Endothelial cell of umbilical vein (primary cell): ENCODE results near the gene TDO2. TPM values are rescaled to one million over a fixed set of nuclear protein-coding genes. Genes with fewer than 3 reads are reported as not detected.

ENCODE experiments used
- BruUV-seq: library from RNA; stranded (reverse); fragments of 400-500 nt; replicated peaks from 2 replicates; lab custom pipeline; 2021; lab: Mats Ljungman, UMichigan
- CTCF ChIA-PET: fragments of 300-600, 350-600 bp; sonication (Branson Sonifier 250); formaldehyde crosslinking; loops from one replicate; lab custom pipeline; 2021; ENCODE audit warnings: antibody characterized with exemption, inconsistent platforms; lab: Charles Lee
- POLR2A ChIA-PET: fragments of 300-600, 350-600 bp; sonication (Branson Sonifier 250); formaldehyde crosslinking; loops from one replicate; lab custom pipeline; 2021; ENCODE audit warnings: antibody characterized with exemption, inconsistent platforms; lab: Charles Lee
- DNase-seq: peaks from one replicate; pipeline ENCODE4 v3.0.0-alpha.2; 2011; ENCODE audit warnings: low read depth, low spot score
- FAIRE-seq: peaks from 2 replicates; lab custom pipeline; 2011; peaks lifted over from hg19 to GRCh38; lab: Jason Lieb, UNC
- H2AFZ ChIP-seq: 2 replicates; pipeline ENCODE4 v1.6.0; 2012; ENCODE audit warnings: low read depth, low read length, control low read depth, inconsistent platforms
- H3K27ac ChIP-seq: 2 replicates; pipeline ENCODE4 v1.5.1; 2011; ENCODE audit warnings: low read depth, mild to moderate bottlenecking, control low read depth, low read length, moderate library complexity; ENCODE audit not compliant: insufficient read depth
- H3K27me3 ChIP-seq, 2 experiments: 2 replicates each; pipeline versions ENCODE4 v1.6.0 to v1.6.1; 2011; ENCODE audit warnings: low read length in 2 of 2, mixed read lengths in 1 of 2; ENCODE audit not compliant: control insufficient read depth in 2 of 2, insufficient read depth in 2 of 2
- H3K36me3 ChIP-seq, 2 experiments: 2 replicates in 1 of 2; 3 replicates in 1 of 2; pipeline ENCODE4 v1.5.1; 2011; ENCODE audit warnings: low read length in 2 of 2, mild to moderate bottlenecking in 1 of 2, moderate library complexity in 1 of 2; ENCODE audit not compliant: control insufficient read depth in 2 of 2, insufficient read depth in 2 of 2; ENCODE audit errors: extremely low read depth in 1 of 2
- H3K4me1 ChIP-seq: 3 replicates; pipeline ENCODE4 v1.5.1; 2011; ENCODE audit warnings: mild to moderate bottlenecking, low read length; ENCODE audit not compliant: control insufficient read depth, insufficient read depth; ENCODE audit errors: extremely low read depth
- H3K4me2 ChIP-seq: 2 replicates; pipeline ENCODE4 v1.6.1; 2011; ENCODE audit warnings: low read length, control low read depth, mixed read lengths; ENCODE audit not compliant: insufficient read depth
- H3K4me3 ChIP-seq, 3 experiments: fragments of 200-600 bp in 1 of 3; sonication (generic), shearing (Covaris generic) in 1 of 3; replicated peaks in 1 of 3; 2 replicates each; pipeline ENCODE4 v1.5.1; 2011 to 2016; ENCODE audit warnings: control low read depth in 3 of 3, low read length in 3 of 3, mild to moderate bottlenecking in 2 of 3, inconsistent platforms in 1 of 3, low read depth in 1 of 3, moderate library complexity in 1 of 3; ENCODE audit not compliant: insufficient read depth in 1 of 3
- H3K79me2 ChIP-seq: 2 replicates; pipeline ENCODE4 v1.6.0; 2012; ENCODE audit warnings: low read length, inconsistent platforms; ENCODE audit not compliant: control insufficient read depth, insufficient read depth
- H3K9ac ChIP-seq: replicated peaks from 2 replicates; pipeline ENCODE3; 2011; ENCODE audit warnings: low read length, control low read depth; ENCODE audit not compliant: insufficient read depth; ENCODE audit errors: extremely low read depth
- H3K9me1 ChIP-seq: replicated peaks from 3 replicates; pipeline ENCODE4 v1.6.0; 2011; ENCODE audit warnings: mild to moderate bottlenecking, low read length; ENCODE audit not compliant: control insufficient read depth, insufficient read depth; ENCODE audit errors: extremely low read depth
- H3K9me3 ChIP-seq: replicated peaks from 2 replicates; pipeline ENCODE4 v1.5.1; 2012; ENCODE audit warnings: low read length, inconsistent platforms; ENCODE audit not compliant: control insufficient read depth, insufficient read depth
- H4K20me1 ChIP-seq: replicated peaks from 2 replicates; pipeline ENCODE3; 2011; ENCODE audit warnings: mild to moderate bottlenecking, low read length; ENCODE audit not compliant: control insufficient read depth, insufficient read depth; ENCODE audit errors: extremely low read depth
- EZH2 ChIP-seq: IDR thresholded peaks from 2 replicates; pipeline ENCODE4 v1.6.1; 2012; ENCODE audit warnings: borderline replicate concordance, low read depth, mild to moderate bottlenecking, moderate library complexity, low read length, inconsistent platforms; ENCODE audit not compliant: severe bottlenecking
- FOS ChIP-seq: IDR thresholded peaks from 2 replicates; pipeline ENCODE4 v1.6.1; 2011; ENCODE audit warnings: mild to moderate bottlenecking, low read length, moderate library complexity, borderline replicate concordance; ENCODE audit not compliant: insufficient read depth
- GATA2 ChIP-seq: IDR thresholded peaks from 2 replicates; pipeline ENCODE4 v1.7.0; 2011; ENCODE audit warnings: low read depth, mild to moderate bottlenecking, moderate library complexity, mixed read lengths, low read length; ENCODE audit not compliant: insufficient read length, insufficient read depth
- MAX ChIP-seq: IDR thresholded peaks from 2 replicates; pipeline ENCODE4 v1.6.1; 2011; ENCODE audit not compliant: insufficient read depth, insufficient read length
- MYC ChIP-seq: IDR thresholded peaks from one replicate; pipeline ENCODE4 v1.6.1; 2011; ENCODE audit warnings: mild to moderate bottlenecking, low read depth, low read length
- POLR2A ChIP-seq: IDR thresholded peaks from 2 replicates; pipeline ENCODE4 v1.6.1; 2012; ENCODE audit warnings: low read depth, mild to moderate bottlenecking, control low read depth, low read length
- POLR2AphosphoS5 ChIP-seq: IDR thresholded peaks from 2 replicates; pipeline ENCODE4 v1.6.1; 2012; ENCODE audit warnings: low read depth, mild to moderate bottlenecking, control low read depth, low read length, moderate library complexity; ENCODE audit not compliant: insufficient read depth
- dilution Hi-C: fragments of 300-500 bp; cut with MboI; formaldehyde crosslinking; loops from one replicate; pipeline ENCODE4 v1.15.0; 2019; ENCODE audit warnings: low sequenced_read_pairs; ENCODE audit not compliant: extremely low pct_ligation_motif_present
- intact Hi-C: fragments of 100-400 bp; cut with micrococcal nuclease; formaldehyde crosslinking; loops from one replicate; pipeline ENCODE4 v1.10.0; 2022
- polyA plus RNA-seq, 4 experiments: library from polyadenylated mRNA; depleted of rRNA in 3 of 4; stranded (reverse) in 3 of 4; unstranded in 1 of 4; fragments of >200 nt; gene quantifications; 2 replicates each; pipeline versions ENCODE4 v1.2.1 to v1.2.3, GENCODE V29; 2011 to 2012; ENCODE audit warnings: missing spikeins in 1 of 4
- total RNA-seq: library from RNA; stranded (reverse); gene quantifications from 2 replicates; pipeline ENCODE4 v1.2.3, GENCODE V29; 2021

Gene TDO2
- total and polyA plus RNA-seq, 2 donors (not counting 3 experiments of a cell fraction or from before 2014, with no cell fraction given): not detected

- no peak for DNase-seq
- no peak for TF ChIP-seq POLR2A
- TF ChIP-seq MAX: no peak
- no peak for TF ChIP-seq MYC
- ChIA-PET CTCF (no interaction called here), POLR2A (no interaction called here)
- Histone ChIP-seq H3K27me3 (no peaks in the 10 kb centered on the region), H3K4me3 (no peak overlapping the region), H3K79me2 (no peaks in the 10 kb centered on the region), H3K36me3 (no peaks in the 10 kb centered on the region), H3K4me1 (no peaks in the 10 kb centered on the region), H3K9me3 (no peaks in the 10 kb centered on the region), H3K9me1 (no peaks in the 10 kb centered on the region), H3K27ac (no peak overlapping the region), H3K4me2 (no peak overlapping the region), H3K9ac (no peak overlapping the region), H4K20me1 (no peaks in the 10 kb centered on the region), H2AFZ (no peak overlapping the region)
- BruUV-seq: no TSS peak
- intact Hi-C loops (no loop called here), dilution Hi-C loops (no loop called here)
- no peak for FAIRE-seq
Measured at GRCh38 chr4:155960522-155960921, 57.0 kb downstream of the TDO2 start.

GRCh38 chr4:155961575-155961974, 58.1 kb downstream of the TDO2 start:
- dilution Hi-C loops: no loop called here
- POLR2A ChIA-PET: no interaction called here
- no peak for FAIRE-seq

More at GRCh38 chr4:155961575-155961974, 58.1 kb downstream of the TDO2 start:
- H3K36me3 ChIP-seq: no peaks in the 10 kb centered on the region
- peaks cover 0 to 2% of the 10 kb centered on the region in 2 experiments for H3K27me3 ChIP-seq
- no TSS peak for BruUV-seq
- CTCF ChIA-PET: no interaction called here
- no peaks in the 10 kb centered on the region for H3K9me1 ChIP-seq
- DNase-seq: no peak
- H3K4me1 ChIP-seq: no peaks in the 10 kb centered on the region
- no peaks in the 10 kb centered on the region for H3K79me2 ChIP-seq
- intact Hi-C loops: no loop called here
- no peak overlapping the region for H3K27ac ChIP-seq
- H3K4me3 ChIP-seq: no peak overlapping the region
- H3K4me2 ChIP-seq: no peak overlapping the region
- H3K9me3 ChIP-seq: no peaks in the 10 kb centered on the region
- H4K20me1 ChIP-seq: no peaks in the 10 kb centered on the region
- TF ChIP-seq FOS (no peak), POLR2AphosphoS5 (no peak), GATA2 (no peak), MYC (no peak), MAX (no peak), EZH2 (no peak), POLR2A (no peak)
- no peak overlapping the region for H2AFZ ChIP-seq
- H3K9ac ChIP-seq: no peak overlapping the region
